Muscle of leg (tissue), 16 donors: ENCODE measurements around the gene PCDHA11. TPM values are rescaled to one million over a fixed set of nuclear protein-coding genes. Genes with fewer than 3 reads are reported as not detected.
"Not testable (repeated sequence)": the region's sequence is repeated elsewhere in the genome, so short reads cannot be mapped to it uniquely, and the experiment has no call there.

Source experiments
- DNase-seq: peaks from one replicate; pipeline ENCODE4 v3.0.0; 2013
- H3K27ac ChIP-seq: one replicate; pipeline ENCODE4 v1.5.1; 2013; ENCODE audit warnings: mild to moderate bottlenecking, low read length, control low read depth
- H3K27me3 ChIP-seq: one replicate; pipeline ENCODE4 v1.6.1; 2013; ENCODE audit warnings: low read length; ENCODE audit not compliant: control insufficient read depth, insufficient read depth
- H3K36me3 ChIP-seq: one replicate; pipeline ENCODE4 v1.6.1; 2013; ENCODE audit warnings: low read length; ENCODE audit not compliant: control insufficient read depth, insufficient read depth
- H3K4me1 ChIP-seq: one replicate; pipeline ENCODE4 v1.6.1; 2013; ENCODE audit warnings: low read length; ENCODE audit not compliant: control insufficient read depth, insufficient read depth
- H3K4me3 ChIP-seq: one replicate; pipeline ENCODE4 v1.5.1; 2013; ENCODE audit warnings: low read length, control low read depth
- H3K9me3 ChIP-seq: replicated peaks from 2 replicates; pipeline ENCODE4 v1.6.1; 2013; ENCODE audit warnings: low read depth, low read length; ENCODE audit not compliant: control insufficient read depth
- WGBS: methylation state at CpG from one replicate; pipeline ENCODE4 v1.1.5; 2013; ENCODE audit warnings: missing lambda C conversion rate; ENCODE audit not compliant: insufficient coverage; 5-methylcytosine and 5-hydroxymethylcytosine counted together
- long read RNA-seq, 11 donors: transcript quantifications; one replicate each; lab custom pipeline, GENCODE V29; 2026
- polyA plus RNA-seq, 8 donors: library from polyadenylated mRNA; unstranded; fragments of 120-200 nt; gene quantifications; one replicate each; pipeline versions ENCODE4 v1.2.1 to v1.2.3, GENCODE V29; 2013; ENCODE audit warnings: inconsistent platforms in 1 of 8, low replicate concordance in 1 of 8; ENCODE audit not compliant: insufficient read length in 8 of 8, insufficient read depth in 1 of 8
- total RNA-seq: library from RNA; stranded (reverse); fragments of 120-200 nt; gene quantifications from one replicate; pipeline ENCODE4 v1.2.4, GENCODE V29; 2013

The PCDHA11 gene, protein sequence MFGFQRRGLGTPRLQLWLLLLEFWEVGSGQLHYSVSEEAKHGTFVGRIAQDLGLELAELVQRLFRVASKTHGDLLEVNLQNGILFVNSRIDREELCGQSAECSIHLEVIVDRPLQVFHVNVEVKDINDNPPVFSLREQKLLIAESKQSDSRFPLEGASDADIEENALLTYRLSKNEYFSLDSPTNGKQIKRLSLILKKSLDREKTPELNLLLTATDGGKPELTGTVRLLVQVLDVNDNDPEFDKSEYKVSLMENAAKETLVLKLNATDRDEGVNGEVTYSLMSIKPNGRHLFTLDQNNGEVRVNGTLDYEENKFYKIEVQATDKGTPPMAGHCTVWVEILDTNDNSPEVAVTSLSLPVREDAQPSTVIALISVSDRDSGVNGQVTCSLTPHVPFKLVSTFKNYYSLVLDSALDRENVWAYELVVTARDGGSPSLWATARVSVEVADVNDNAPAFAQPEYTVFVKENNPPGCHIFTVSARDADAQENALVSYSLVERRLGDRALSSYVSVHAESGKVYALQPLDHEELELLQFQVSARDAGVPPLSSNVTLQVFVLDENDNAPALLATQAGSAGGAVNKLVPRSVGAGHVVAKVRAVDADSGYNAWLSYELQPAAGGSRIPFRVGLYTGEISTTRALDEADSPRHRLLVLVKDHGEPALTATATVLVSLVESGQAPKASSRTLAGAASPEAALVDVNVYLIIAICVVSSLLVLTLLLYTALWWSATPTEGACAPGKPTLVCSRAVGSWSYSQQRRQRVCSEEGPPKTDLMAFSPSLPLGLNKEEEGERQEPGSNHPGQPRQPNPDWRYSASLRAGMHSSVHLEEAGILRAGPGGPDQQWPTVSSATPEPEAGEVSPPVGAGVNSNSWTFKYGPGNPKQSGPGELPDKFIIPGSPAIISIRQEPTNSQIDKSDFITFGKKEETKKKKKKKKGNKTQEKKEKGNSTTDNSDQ
- total RNA-seq (0.09 TPM), polyA plus RNA-seq (under 1 TPM in 5 of 8 donors, not detected in 3; 0.04 to 0.43 (median 0.09) TPM)
- long read RNA-seq, donor 1 = 0 reads
- long read RNA-seq, donor 2 = 0 reads
- long read RNA-seq, donor 3 = 0 reads
- long read RNA-seq, donor 4 = 0 reads
- long read RNA-seq, donor 5 = 0 reads
- long read RNA-seq, donor 6 = 0 reads
- long read RNA-seq, donor 7 = 0 reads
- long read RNA-seq, donor 8 = 0 reads
- long read RNA-seq, donor 9 = 0 reads
- long read RNA-seq, donor 10 = 0 reads
- long read RNA-seq, donor 11 = 0 reads

DNA sequence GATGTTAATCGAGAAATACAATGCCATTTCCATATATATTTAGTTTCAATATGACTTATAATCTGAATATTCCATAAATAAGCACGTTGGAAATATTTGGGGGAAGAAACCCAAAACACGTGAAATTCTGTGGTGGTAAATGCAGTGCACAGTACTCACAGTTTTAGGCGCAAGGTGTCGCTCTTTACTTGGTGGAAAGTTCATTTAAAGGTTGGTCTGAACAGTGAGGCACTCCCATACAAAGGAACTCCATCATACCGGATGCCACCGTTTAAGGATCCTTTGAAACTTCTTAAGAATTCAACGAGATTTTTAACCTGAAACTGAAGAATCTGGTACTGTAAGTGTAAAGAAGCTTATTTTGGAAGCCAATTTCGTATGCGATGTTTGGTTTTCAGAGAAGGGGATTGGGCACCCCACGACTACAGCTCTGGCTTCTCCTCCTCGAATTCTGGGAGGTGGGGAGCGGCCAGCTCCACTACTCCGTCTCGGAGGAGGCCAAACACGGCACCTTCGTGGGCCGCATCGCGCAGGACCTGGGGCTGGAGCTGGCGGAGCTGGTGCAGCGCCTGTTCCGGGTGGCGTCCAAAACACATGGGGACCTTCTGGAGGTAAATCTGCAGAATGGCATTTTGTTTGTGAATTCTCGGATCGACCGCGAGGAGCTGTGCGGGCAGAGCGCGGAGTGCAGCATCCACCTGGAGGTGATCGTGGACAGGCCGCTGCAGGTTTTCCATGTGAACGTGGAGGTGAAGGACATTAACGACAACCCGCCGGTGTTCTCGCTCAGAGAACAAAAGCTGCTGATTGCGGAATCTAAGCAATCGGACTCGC is at the start of gene PCDHA11:
PCDHA11 (plus strand) TSS at position 237 of the 834 bp plus-strand sequence; CDS start at position 384, 147 bp downstream.
- H3K9me3 ChIP-seq = peaks cover 23% of the 10 kb centered on the region
- DNase-seq = peak; percentile 2
- WGBS = 16% methylated on average over 32 of the region's 41 CpGs

DNA sequence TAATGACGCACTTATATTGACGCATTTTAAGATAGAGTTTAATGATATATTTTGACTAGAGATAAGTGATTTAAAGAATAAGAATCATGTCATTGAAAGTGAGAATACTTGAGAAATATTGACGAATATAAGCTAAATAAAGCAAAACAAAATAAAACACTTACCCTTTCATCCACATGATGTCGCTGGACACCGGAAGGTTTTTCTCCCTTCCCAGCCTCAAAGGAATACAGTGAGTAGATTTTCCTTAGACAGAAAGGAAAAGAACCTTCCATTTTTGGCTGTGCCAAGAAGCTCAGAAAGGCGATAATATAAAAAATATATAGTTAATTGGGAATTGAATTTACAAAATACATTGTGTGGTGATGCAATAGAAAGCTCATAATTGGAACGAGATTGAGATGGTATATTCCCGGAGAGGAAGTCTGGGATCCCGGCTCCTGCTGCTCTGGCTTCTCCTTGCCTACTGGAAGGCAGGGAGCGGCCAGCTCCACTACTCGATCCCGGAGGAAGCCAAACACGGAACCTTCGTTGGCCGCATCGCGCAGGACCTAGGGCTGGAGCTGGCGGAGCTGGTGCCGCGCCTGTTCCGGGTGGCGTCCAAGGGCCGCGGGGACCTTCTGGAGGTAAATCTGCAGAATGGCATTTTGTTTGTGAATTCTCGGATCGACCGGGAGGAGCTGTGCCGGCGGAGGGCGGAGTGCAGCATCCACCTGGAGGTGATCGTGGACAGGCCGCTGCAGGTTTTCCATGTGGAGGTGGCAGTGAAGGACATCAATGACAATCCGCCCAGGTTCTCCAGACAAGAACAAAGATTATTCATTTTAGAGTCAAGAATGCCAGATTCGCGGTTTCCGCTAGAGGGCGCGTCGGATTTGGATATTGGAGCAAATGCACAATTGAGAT is 47.1 kb upstream of the PCDHA11 start, which contains the start of gene PCDHA5:
PCDHA5 (plus strand) TSS at position 239 of the 906 bp plus-strand sequence.
- Histone ChIP-seq H3K27me3 (no peaks in the 10 kb centered on the region), H3K4me1 (no peaks in the 10 kb centered on the region), H3K9me3 (peaks cover 2% of the 10 kb centered on the region), H3K4me3 (no peak within 1 kb of the TSS), H3K36me3 (no peaks in the 10 kb centered on the region), H3K27ac (no peak within 1 kb of the TSS)
- 29% methylated on average over 32 of the region's 39 CpGs for whole genome bisulfite sequencing
- no peak for DNase-seq

More for the DNA sequence above, at the start of gene PCDHA11:
- no peak within 1 kb of the TSS for H3K27ac ChIP-seq
- no peaks in the 10 kb centered on the region for H3K4me1 ChIP-seq
- H3K27me3 ChIP-seq = peaks cover 2% of the 10 kb centered on the region
- H3K4me3 ChIP-seq = no peak within 1 kb of the TSS
- H3K36me3 ChIP-seq = no peaks in the 10 kb centered on the region

DNA sequence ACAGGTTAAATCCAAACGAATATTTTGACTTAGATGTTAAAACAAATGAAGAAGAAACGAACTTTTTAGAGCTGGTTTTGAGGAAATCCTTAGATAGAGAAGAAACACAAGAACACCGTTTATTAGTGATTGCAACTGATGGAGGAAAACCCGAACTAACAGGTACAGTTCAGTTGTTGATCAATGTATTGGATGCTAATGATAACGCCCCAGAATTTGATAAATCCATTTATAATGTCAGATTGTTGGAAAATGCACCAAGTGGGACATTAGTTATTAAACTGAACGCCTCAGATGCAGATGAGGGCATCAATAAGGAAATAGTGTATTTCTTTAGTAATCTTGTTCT is 46.5 kb upstream of the PCDHA11 start:
- H3K36me3 ChIP-seq = no peaks in the 10 kb centered on the region
- no peak for DNase-seq
- no peak overlapping the region for H3K4me3 ChIP-seq
- no peak overlapping the region for H3K27ac ChIP-seq
- no peaks in the 10 kb centered on the region for H3K27me3 ChIP-seq
- no peaks in the 10 kb centered on the region for H3K4me1 ChIP-seq
- WGBS = no CpG with 5 or more reads among the region's 6 CpGs
- H3K9me3 ChIP-seq = peaks cover 2% of the 10 kb centered on the region

DNA sequence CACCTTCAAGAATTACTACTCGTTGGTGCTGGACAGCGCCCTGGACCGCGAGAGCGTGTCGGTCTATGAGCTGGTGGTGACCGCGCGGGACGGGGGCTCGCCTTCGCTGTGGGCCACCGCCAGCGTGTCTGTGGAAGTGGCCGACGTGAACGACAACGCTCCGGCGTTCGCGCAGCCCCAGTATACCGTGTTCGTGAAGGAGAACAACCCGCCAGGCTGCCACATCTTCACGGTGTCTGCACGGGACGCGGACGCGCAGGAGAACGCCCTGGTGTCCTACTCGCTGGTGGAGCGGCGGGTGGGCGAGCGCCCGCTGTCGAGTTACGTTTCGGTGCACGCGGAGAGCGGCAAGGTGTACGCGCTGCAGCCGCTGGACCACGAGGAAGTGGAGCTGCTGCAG is 45.8 kb upstream of the PCDHA11 start:
- not testable (repeated sequence) for H3K36me3 ChIP-seq, H3K27ac ChIP-seq, H3K4me1 ChIP-seq, H3K9me3 ChIP-seq, H3K4me3 ChIP-seq, DNase-seq, H3K27me3 ChIP-seq
- 49% methylated on average over 48 of the region's 48 CpGs for WGBS

DNA sequence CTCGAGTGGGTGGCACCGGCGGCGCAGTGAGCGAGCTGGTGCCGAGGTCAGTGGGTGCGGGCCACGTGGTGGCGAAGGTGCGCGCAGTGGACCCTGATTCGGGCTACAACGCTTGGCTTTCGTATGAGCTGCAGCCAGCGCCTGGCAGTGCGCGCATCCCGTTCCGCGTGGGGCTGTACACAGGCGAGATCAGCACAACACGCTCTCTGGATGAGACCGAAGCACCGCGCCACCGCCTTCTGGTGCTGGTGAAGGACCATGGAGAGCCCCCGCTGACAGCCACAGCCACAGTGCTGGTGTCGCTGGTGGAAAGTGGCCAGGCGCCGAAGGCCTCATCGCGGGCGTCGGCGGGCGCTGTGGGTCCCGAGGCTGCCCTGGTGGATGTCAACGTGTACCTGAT is 45.3 kb upstream of the PCDHA11 start:
- Histone ChIP-seq H3K27me3 (peaks cover 2% of the 10 kb centered on the region), H3K4me3 (no peak overlapping the region), H3K27ac (no peak overlapping the region), H3K9me3 (peaks cover 6% of the 10 kb centered on the region), H3K4me1 (no peaks in the 10 kb centered on the region), H3K36me3 (no peaks in the 10 kb centered on the region)
- DNase-seq = no peak
- WGBS = 53% methylated on average over 38 of the region's 38 CpGs

DNA sequence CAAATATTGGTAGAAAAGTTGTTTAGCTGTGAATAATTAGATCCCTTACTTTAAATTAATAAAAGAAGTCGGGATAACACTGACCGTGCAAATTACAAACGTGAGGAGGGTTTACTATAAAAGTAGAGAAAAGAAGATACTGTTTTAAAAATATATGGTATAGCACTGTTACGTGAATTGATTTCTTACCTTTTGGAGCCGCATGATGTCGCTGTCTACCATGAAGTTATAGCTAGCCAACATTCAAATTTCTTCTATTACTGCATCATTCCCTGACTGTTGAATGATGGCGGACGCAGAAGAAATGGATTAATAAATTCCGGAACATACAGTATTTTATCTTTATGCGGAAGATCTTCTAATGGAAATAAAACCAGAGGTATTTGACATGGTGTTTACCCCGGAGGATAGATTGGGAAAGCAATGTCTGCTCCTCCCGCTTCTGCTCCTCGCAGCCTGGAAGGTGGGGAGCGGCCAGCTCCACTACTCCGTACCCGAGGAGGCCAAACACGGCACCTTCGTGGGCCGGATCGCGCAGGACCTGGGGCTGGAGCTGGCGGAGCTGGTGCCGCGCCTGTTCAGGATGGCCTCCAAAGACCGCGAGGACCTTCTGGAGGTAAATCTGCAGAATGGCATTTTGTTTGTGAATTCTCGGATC is 40.9 kb upstream of the PCDHA11 start, which contains the start of gene PCDHA6:
PCDHA6 (plus strand) TSS at position 257 of the 658 bp plus-strand sequence; CDS start at position 389, 132 bp downstream.
- H3K36me3 ChIP-seq = no peaks in the 10 kb centered on the region
- H3K4me1 ChIP-seq = no peaks in the 10 kb centered on the region
- H3K9me3 ChIP-seq = peaks cover 12% of the 10 kb centered on the region
- 11% methylated on average over 12 of the region's 27 CpGs for WGBS
- no peak within 1 kb of the TSS for H3K4me3 ChIP-seq
- H3K27me3 ChIP-seq = peaks cover 7% of the 10 kb centered on the region
- no peak within 1 kb of the TSS for H3K27ac ChIP-seq
- DNase-seq = no peak

DNA sequence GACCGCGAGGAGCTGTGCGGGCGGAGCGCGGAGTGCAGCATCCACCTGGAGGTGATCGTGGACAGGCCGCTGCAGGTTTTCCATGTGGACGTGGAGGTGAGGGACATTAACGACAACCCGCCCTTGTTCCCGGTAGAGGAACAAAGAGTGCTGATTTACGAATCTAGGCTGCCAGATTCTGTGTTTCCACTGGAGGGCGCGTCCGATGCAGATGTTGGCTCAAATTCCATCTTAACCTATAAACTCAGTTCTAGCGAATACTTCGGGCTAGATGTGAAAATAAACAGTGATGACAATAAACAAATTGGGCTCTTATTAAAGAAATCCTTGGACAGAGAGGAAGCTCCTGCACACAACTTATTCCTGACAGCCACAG is 40.4 kb upstream of the PCDHA11 start:
- H3K4me1 ChIP-seq = no peaks in the 10 kb centered on the region
- no peak for DNase-seq
- peaks cover 7% of the 10 kb centered on the region for H3K27me3 ChIP-seq
- H3K27ac ChIP-seq = no peak overlapping the region
- peaks cover 12% of the 10 kb centered on the region for H3K9me3 ChIP-seq
- no peak overlapping the region for H3K4me3 ChIP-seq
- WGBS = 21% methylated on average over 8 of the region's 18 CpGs
- H3K36me3 ChIP-seq = no peaks in the 10 kb centered on the region
